Adrenal gland (tissue), 12 donors: ENCODE results near the gene DNAJC15. TPM values are rescaled to one million over a fixed set of nuclear protein-coding genes. Genes with fewer than 3 reads are reported as not detected.
"Not testable (repeated sequence)": the region's sequence is repeated elsewhere in the genome, so short reads cannot be mapped to it uniquely, and the experiment has no call there.

Source experiments
- DNase-seq, 7 donors: peaks; one replicate each; pipeline ENCODE4 v3.0.0-alpha.2; 2019 to 2020
- H3K27ac ChIP-seq, 5 donors: fragments of 200-600 bp; sonication (generic) in 4 of 5; 1 replicate in 3 of 5; 2 replicates in 2 of 5; pipeline versions ENCODE4 v1.5.1 to v1.8.0; 2016 to 2020; ENCODE audit warnings: mild to moderate bottlenecking in 1 of 5
- H3K27me3 ChIP-seq: fragments of 200-600 bp; 2 replicates; pipeline ENCODE4 v1.8.0; 2021
- H3K36me3 ChIP-seq, 2 donors: fragments of 200-600 bp; replicated peaks in 1 of 2; 1 replicate in 1 of 2; 2 replicates in 1 of 2; pipeline versions ENCODE4 v1.5.1 to v1.8.0; 2018 to 2022
- H3K4me1 ChIP-seq, 2 donors: fragments of 200-600 bp; replicated peaks in 1 of 2; 1 replicate in 1 of 2; 2 replicates in 1 of 2; pipeline versions ENCODE4 v1.5.1 to v1.8.0; 2018 to 2021
- H3K4me3 ChIP-seq, 4 donors: fragments of 200-600 bp; sonication (generic) in 3 of 4; one replicate each; pipeline ENCODE4 v1.5.1; 2016 to 2018
- H3K9me3 ChIP-seq, 3 donors: fragments of 200-600 bp; sonication (generic) in 1 of 3; replicated peaks in 1 of 3; 1 replicate in 2 of 3; 2 replicates in 1 of 3; pipeline versions ENCODE4 v1.5.1 to v1.8.0; 2016 to 2021
- CTCF ChIP-seq, 6 experiments: fragments of 450-650 bp in 4 of 6; fragments of 200-600 bp in 2 of 6; sonication (generic) in 1 of 6; IDR thresholded peaks; 1 replicate in 5 of 6; 2 replicates in 1 of 6; pipeline versions ENCODE4 v1.5.1 to v1.8.0; 2016 to 2021; ENCODE audit warnings: antibody characterized with exemption in 6 of 6, mild to moderate bottlenecking in 2 of 6, moderate library complexity in 1 of 6
- POLR2A ChIP-seq, 2 donors: fragments of 450-650 bp; IDR thresholded peaks; one replicate each; pipeline ENCODE4 v1.6.1; 2017; ENCODE audit warnings: antibody characterized with exemption in 2 of 2, mild to moderate bottlenecking in 2 of 2, moderate library complexity in 1 of 2
- WGBS, 4 donors: extraction: QIAGEN DNeasy Blood & Tissue Kit in 2 of 4; methylation state at CpG; one replicate each; pipeline versions ENCODE4 v1.1.5 to v1.1.7; 2013 to 2017; 5-methylcytosine and 5-hydroxymethylcytosine counted together
- intact Hi-C, 2 donors: fragments of 100-400 bp; cut with DNase I; formaldehyde crosslinking; loops; one replicate each; pipeline versions ENCODE4 v1.14.1 to v1.15.0; 2022 to 2023
- polyA plus RNA-seq, 3 donors: library from polyadenylated mRNA; stranded (reverse); fragments of 200-250 nt in 2 of 3; fragments of 350-450 nt in 1 of 3; fragmentation: Illumina TruSeq in 1 of 3; extraction: RNeasy Lipid Tissue Mini Kit (QIAGEN cat#74804) in 1 of 3; gene quantifications; one replicate each; pipeline ENCODE4 v1.2.3, GENCODE V29; 2013 to 2014
- total RNA-seq, 9 donors: library from RNA; depleted of rRNA in 4 of 9; stranded (reverse); fragments of >200 nt in 4 of 9; fragments of 120-200 nt in 1 of 9; fragmentation: NEBNext Ultra II Directional in 1 of 9; extraction: Animal tissue kit (Norgen Biotek cat#: 25700) in 1 of 9; gene quantifications; one replicate each; pipeline versions ENCODE4 v1.1.0 to v1.2.4, GENCODE V29; 2013 to 2023
- donor health status: healthy with polysubstance abuse.
- donor health status: Bipolar disorder and iron deficiency.
- donor health status: DM: yes; HTN: yes; CAD: no.
- donor health status: DM: no; HTN: no; CAD: no.
- donor health status: DM: no; HTN: no; CAD: no.
- donor health status: DM: yes; HTN: yes; CAD: no.

Gene DNAJC15
- total and polyA plus RNA-seq, 12 donors, result 10.0 to 33.5 (median 17.5) TPM

- no peaks in the 10 kb centered on the region for H3K9me3 ChIP-seq
- WGBS, 4 donors, result 4 to 7% (median 6%) methylated on average over 13 of the region's 13 CpGs
- no peaks in the 10 kb centered on the region for H3K36me3 ChIP-seq
- peaks cover 27 to 37% of the 10 kb centered on the region in 2 donors for H3K4me1 ChIP-seq
- H3K27me3 ChIP-seq, result no peaks in the 10 kb centered on the region
- peak in 6 of 7 donors; percentile 30 to 66 (median 60) for DNase-seq
- peak overlapping the region; percentile 46 to 91 (median 87) for H3K27ac ChIP-seq
- H3K4me3 ChIP-seq, result peak overlapping the region in 3 of 4 donors; percentile 43 to 80 (median 49)
- TF ChIP-seq CTCF (IDR thresholded peaks at IDR 0.05), result no peak
- TF ChIP-seq POLR2A (IDR thresholded peaks at IDR 0.05), result peak in 1 of 2 donors; percentile 28
- intact Hi-C loops, result no loop called here
These were observed 31.7 kb downstream of the DNAJC15 start for GRCh38 chr13:43054803-43055802.

- 75 to 90% (median 82%) methylated on average over 3 of the region's 3 CpGs for WGBS, 4 donors
- Histone ChIP-seq H3K36me3 (no peaks in the 10 kb centered on the region), H3K27ac (peak overlapping the region in 2 of 5 donors; percentile 20 to 31), H3K9me3 (no peaks in the 10 kb centered on the region), H3K27me3 (no peaks in the 10 kb centered on the region), H3K4me3 (no peak overlapping the region), H3K4me1 (peaks cover 27 to 37% of the 10 kb centered on the region in 2 donors)
- DNase-seq, result no peak
- TF ChIP-seq CTCF (IDR thresholded peaks at IDR 0.05), result no peak
- no peak for TF ChIP-seq POLR2A (IDR thresholded peaks at IDR 0.05)
- intact Hi-C loops, result no loop called here
These were observed 34.4 kb downstream of the DNAJC15 start for GRCh38 chr13:43057653-43058317.

DNA sequence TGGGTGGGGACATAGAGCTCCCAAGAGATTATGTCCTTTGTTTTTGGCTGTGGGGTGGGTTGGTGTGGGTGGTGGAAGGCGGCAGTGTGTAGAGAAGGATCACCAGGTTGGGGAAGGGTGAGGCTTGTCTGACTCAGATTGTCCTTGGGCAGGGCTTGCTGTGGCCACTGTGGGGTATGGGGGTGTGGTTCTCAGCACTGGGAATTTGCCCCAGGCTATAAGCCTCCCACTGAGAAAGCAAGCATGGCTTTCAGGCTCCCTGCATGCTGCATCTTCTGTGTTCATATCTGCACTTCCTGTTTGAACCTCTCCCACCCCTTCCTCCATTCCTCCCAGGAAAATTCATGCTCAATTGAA lies 34.9 kb downstream of the DNAJC15 start:
- intact Hi-C loops, result no loop called here
- Histone ChIP-seq H3K4me1 (peaks cover 27 to 37% of the 10 kb centered on the region in 2 donors), H3K36me3 (no peaks in the 10 kb centered on the region), H3K27me3 (no peaks in the 10 kb centered on the region), H3K9me3 (no peaks in the 10 kb centered on the region), H3K4me3 (no peak overlapping the region), H3K27ac (peak overlapping the region in 2 of 5 donors; percentile 20 to 31)
- WGBS, 4 donors, result 20 to 65% (median 42%) methylated on average over 1 of the region's 1 CpG
- peak in 5 of 7 donors; percentile 37 to 49 (median 43) for DNase-seq
- no peak for TF ChIP-seq CTCF (IDR thresholded peaks at IDR 0.05)
- no peak for TF ChIP-seq POLR2A (IDR thresholded peaks at IDR 0.05)

- no peak for DNase-seq
- intact Hi-C loops, result no loop called here
- Histone ChIP-seq H3K9me3 (no peaks in the 10 kb centered on the region), H3K4me3 (no peak overlapping the region), H3K36me3 (no peaks in the 10 kb centered on the region), H3K27ac (peak overlapping the region in 1 of 5 donors; percentile 31), H3K4me1 (peaks cover 27 to 39% of the 10 kb centered on the region in 2 donors), H3K27me3 (no peaks in the 10 kb centered on the region)
- TF ChIP-seq CTCF (IDR thresholded peaks at IDR 0.05) (no peak), POLR2A (IDR thresholded peaks at IDR 0.05) (no peak)
- 64 to 72% (median 66%) methylated on average over 6 of the region's 6 CpGs for WGBS, 4 donors
These were observed 35.4 kb downstream of the DNAJC15 start for GRCh38 chr13:43058831-43059230.

DNA sequence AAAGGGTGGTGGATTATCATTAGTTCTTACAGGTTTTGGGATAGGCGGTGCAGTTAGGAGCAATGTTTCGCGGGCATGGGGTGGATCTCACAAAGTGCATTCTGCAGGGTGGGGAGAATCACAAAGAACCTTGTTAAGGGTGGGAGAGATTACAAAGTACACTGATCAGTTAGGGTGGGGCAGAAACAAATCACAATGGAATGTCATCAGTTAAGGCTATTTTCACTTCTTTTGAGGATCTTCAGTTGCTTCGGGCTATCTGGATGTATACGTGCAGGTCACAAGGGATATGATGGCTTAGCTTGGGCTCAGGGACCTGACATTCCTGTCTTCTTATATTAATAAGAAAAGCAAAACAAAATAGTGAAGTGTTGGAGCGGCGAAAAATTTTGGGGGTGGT lies 36.4 kb downstream of the DNAJC15 start:
- intact Hi-C loops, H3K27me3 ChIP-seq, H3K4me3 ChIP-seq, H3K27ac ChIP-seq, H3K9me3 ChIP-seq, H3K36me3 ChIP-seq, DNase-seq: not testable (repeated sequence)
- 93 to 97% (median 96%) methylated on average over 7 of the region's 7 CpGs for WGBS, 4 donors
- peaks cover 20 to 31% of the 10 kb centered on the region in 2 donors for H3K4me1 ChIP-seq

DNA sequence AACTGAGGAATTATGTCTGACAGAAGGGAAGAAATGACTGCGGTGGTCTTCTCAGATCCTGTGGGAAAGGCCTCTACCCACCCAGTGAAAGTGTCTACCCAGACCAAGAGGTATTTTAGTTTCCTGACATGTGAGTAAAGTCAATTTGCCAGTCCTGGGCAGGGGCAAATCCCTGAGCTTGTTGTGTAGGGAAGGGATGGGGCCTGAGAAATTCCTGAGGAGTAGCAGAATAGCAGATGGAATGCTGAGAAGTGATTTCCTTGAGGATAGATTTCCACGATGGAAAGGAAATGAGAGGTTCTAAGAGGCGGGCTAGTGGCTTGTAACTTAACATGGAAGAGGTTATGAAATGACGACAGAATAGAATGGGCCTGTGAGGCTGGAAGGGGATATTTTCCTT lies 37.4 kb downstream of the DNAJC15 start:
- H3K27me3 ChIP-seq, intact Hi-C loops, H3K27ac ChIP-seq, DNase-seq, H3K36me3 ChIP-seq, H3K9me3 ChIP-seq, H3K4me3 ChIP-seq: not testable (repeated sequence)
- WGBS, 4 donors, result 85 to 89% (median 87%) methylated on average over 4 of the region's 4 CpGs
- H3K4me1 ChIP-seq, result peaks cover 14 to 27% of the 10 kb centered on the region in 2 donors
